ENCODE results near the gene TSPEAR.
"Not testable (repeated sequence)": the region's sequence is repeated elsewhere in the genome, so short reads cannot be mapped to it uniquely, and the experiment has no call there.

The TSPEAR gene

DNA sequence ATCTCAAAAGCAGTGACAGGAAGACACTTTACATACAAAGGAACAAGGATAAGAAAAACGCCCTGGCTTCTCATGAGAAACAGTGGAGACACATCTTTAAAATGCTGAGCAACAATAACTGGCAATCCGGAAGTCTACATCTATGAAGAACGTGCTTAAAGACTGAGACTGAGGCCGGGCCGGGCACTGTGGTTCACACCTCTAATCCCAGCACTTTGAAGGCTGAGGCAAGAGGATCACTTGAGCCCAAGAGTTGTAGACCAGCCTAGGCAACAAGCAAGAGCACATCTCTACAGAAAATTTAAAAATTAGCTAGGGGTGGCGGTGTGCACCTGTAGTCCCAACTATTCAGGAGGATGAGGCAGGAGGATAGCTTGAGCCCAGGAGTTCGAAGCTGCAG is 27.3 kb downstream of the TSPEAR start:
- no peak for DNase-seq (ENCODE audit: low read depth in 2 of 2)

DNA sequence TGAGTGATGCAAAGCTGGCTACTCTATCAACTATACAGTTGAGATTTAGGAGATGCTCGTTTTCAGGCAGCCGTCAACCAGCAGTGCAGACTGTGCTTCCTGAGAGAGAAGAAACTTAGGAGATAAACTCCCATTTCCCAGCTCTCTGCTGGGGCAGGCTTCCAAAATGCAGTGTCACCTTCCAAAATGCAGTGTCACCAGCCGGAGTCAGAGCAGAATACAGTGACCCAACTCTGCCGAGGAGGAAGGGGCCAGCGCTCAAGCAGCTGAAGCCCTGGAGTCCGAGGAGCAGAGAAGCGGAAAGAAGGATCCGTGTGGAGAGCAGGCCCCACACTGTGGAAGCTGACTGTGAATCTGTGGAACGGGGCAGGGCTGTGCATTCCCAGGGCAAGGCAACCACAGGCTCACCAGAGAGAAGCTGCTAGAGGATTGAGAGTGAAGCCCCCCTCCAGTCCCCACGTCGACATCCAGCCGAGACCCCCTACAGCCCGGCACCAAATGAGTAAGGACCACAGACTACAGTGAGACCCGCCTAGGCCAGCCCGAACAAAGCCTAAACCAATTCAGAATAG is 28.7 kb downstream of the TSPEAR start:
- no peak for DNase-seq (ENCODE audit: low read depth in 2 of 2)

GRCh38 chr21:44681861-44682579 is 29.4 kb downstream of the TSPEAR start, which contains the start of gene KRTAP12-1:
KRTAP12-1 (minus strand) TSS chr21:44682163; CDS start chr21:44682123, 40 bp downstream.
- DNase-seq (ENCODE audit: low read depth in 2 of 2): no peak

GRCh38 chr21:44681152-44681551 is 30.2 kb downstream of the TSPEAR start:
- no peak for DNase-seq (ENCODE audit: low read depth in 2 of 2)

GRCh38 chr21:44677881-44678280 is 33.5 kb downstream of the TSPEAR start:
- DNase-seq (ENCODE audit: low read depth in 2 of 2): no peak

DNA sequence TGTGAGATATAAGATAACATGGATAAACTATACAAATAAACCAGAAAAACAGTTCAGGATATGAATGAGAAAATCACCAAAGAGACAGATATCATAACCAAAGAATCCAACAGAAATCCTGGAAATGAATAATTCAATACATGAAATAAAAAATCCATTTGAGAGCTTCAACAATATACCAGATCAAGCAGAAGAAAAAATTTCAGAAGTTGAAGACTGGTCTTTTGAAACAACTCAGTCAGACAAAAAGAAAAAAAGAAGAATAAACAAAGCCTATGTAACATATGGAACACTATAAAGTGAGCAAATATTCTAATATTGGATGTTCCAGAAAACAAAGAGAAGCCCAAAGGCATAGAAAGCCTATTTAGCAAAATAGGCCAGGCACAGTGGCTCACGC is 39.5 kb downstream of the TSPEAR start:
- DNase-seq (ENCODE audit: low read depth in 2 of 2): no peak

DNA sequence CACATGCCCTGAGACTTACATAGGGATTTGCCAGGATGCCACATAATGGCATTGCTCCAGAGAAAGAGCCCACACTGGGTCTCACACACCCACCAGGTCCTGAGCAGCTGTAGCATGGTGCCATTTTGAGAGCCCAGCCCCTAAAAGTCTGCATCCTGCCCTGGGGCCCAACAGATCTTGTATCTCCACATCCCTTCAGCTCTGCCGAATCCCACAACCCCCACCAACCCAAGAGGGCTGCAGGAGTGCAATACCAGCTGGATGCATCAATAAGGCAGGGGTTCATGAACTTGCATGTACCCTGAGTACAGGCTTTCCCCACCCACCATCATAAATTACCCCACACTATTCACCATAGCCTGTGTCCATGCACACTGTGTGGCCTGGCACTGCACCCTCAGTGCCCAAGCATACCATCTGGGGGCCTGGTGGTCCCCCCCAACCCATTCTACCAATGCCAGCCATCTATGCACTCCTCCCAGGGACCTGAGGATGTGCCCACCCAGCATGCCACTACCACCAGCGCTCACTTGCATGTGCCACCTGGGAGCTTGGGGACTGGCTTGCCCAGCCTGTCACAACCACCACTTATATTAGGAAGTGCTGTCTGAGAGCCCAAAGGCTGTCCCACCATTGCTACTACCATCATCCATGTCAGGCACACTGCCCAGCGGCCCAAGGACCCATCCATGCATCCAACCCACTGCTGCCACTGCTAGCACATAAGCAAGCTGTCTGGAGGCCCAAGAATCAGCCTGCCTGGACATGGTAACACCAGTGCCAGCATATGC is 40.5 kb downstream of the TSPEAR start:
- no peak for DNase-seq (ENCODE audit: low read depth in 2 of 2)

- no peak for DNase-seq (ENCODE audit: low read depth in 2 of 2)
Observed at GRCh38 chr21:44667612-44668011, 43.8 kb downstream of the TSPEAR start.

DNA sequence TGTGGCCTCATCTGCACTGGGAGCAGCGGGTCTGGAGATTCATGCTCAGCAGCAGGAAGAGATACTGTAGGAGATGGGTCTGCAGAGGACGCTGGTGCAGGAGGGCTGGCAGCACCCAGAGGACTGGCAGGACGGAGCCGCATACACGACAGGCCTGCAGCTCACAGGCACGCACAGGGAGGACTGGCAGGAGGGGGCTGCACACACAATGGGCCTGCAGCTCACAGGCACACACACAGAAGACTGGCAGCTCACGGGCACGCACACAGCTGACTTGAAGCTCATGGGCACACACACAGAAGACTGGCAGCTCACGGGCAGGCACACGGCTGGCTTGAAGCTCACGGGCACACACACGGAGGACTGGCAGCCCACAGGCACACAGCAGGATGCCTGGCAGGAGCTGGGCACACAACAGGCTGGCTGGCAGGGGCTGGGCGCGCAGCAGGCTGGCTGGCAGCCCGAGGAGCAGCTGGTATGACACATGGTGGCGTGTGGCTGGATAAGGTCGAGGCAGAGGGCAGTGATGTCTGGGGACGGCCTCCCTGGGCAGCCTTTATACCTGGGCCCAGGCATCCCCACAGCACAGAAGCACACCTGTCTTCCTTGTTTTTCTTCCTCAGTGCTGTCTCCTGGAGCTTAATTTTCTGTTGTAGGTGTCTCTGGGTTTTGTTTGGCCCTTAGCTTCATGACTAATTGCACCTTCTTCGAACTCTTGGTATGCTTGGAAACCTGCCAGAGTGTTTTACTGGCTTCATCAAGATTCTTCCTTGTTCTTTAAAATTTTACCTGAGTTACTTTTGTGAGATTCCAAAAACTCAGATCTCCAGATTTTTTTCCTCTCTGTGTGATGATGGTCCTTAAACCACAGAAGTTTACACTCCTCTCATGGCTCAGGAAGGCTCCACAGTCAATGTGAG is 44.7 kb downstream of the TSPEAR start, which contains the start of gene KRTAP12-2:
TSS of gene KRTAP12-2 (minus strand) at position 527 of the 920 bp plus-strand sequence. CDS start at position 486, 41 bp downstream.
- DNase-seq (ENCODE audit: low read depth in 2 of 2): no peak

DNA sequence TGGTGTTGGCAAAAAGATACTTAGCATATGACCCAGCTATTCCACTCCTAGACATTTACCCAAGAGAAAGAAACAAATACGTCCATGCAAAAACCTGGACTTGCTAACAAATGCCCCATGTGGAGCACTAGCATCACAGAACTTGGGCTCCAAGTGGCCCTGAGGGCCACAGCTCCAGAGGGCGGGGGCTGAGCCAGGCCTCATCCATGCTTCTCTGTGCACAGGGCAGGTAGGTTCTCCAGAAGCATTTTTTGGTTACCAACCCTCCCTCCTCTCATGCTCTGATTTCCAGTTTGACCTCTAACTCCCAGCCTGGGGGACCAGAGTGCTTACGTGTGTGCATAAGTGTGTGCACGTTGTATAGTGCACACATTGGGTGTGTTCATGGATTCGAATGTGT is 46.7 kb downstream of the TSPEAR start:
- DNase-seq (ENCODE audit: low read depth in 2 of 2): no peak

DNA sequence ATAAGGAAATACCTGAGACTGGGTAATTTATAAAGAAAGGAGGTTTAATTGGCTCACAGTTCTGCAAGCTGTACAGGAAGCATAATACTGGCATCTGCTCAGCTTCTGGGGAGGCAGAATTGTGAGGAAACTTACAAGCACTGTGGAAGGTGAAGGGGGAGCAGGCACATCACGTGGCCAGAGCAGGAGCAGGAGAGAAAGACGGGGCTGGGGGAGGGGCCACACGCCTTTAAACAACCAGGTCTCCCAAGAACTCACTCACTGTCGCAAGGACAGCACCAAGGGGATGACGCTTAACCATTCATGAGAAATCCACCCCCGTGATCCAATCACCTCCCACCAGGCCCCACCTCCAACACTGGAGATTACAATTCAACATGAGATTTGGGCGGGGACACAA is 49.8 kb downstream of the TSPEAR start:
- DNase-seq (ENCODE audit: low read depth in 2 of 2): not testable (repeated sequence)

- no peak for DNase-seq (ENCODE audit: low read depth in 2 of 2)
Observed at GRCh38 chr21:44658913-44659595, 52.3 kb downstream of the TSPEAR start.

- DNase-seq (ENCODE audit: low read depth in 2 of 2): no peak
Observed at GRCh38 chr21:44658541-44658910, 52.8 kb downstream of the TSPEAR start.

DNA sequence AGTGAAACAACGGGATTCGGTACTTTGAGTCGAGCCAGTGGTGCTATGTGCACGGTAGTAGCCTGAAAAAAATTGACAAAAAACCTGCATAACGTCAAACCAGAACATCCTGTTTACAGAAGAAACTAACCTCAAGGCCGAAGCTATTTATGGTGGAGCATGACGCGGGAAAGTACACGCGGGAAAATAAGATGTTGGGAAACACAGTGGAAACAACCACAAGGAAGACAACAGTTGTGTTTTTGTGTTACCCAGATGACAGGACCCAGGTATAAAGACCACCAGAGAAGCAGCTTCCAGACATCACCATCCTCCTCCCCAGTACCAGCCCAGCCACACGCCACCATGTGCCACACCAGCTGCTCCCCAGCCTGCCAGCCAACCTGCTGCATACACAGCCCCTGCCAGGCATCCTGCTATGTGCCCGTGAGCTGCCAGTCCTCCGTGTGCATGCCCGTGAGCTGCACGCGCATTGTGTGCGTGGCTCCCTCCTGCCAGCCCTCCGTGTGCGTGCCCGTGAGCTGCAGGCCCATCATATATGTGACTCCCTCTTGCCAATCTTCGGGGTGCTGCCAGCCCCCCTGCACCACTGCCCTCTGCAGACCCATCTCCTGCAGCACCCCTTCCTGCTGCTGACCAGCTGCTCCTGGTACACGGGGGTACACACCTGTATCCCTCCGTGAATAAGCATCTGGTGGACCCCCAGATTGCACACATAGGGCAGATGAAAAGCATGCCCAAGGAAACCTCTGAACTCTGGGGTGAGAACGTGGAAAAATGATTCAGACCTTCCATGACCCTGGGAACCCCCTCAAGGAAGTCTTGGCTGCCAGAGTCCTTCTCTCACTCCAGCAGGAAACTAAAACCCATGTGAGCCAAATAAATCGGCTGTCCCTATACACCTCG is 53.5 kb downstream of the TSPEAR start, which contains the start of gene KRTAP12-3:
TSS of gene KRTAP12-3 (plus strand) at position 298 of the 906 bp plus-strand sequence. CDS start at position 346, 48 bp downstream.
- no peak for DNase-seq (ENCODE audit: low read depth in 2 of 2)

DNA sequence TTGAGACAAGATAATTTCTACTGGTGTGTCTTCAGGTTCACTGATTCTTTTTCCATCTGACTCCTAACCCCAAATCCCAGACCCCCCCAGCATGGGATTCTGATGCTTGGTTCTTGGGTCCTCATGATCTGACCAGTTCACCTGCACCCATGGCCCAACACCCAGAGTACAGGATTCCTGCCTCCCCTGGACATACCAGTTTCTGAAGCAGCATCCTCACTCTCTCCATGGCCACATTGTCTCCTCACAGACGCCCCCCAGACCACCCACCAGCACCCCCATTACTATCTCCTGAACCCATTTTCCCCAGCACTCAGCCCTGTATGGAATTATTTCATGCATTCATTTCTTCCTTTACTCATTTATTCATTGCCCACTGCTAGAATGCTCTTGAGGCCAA is 54.5 kb downstream of the TSPEAR start:
- DNase-seq (ENCODE audit: low read depth in 2 of 2): no peak

DNA sequence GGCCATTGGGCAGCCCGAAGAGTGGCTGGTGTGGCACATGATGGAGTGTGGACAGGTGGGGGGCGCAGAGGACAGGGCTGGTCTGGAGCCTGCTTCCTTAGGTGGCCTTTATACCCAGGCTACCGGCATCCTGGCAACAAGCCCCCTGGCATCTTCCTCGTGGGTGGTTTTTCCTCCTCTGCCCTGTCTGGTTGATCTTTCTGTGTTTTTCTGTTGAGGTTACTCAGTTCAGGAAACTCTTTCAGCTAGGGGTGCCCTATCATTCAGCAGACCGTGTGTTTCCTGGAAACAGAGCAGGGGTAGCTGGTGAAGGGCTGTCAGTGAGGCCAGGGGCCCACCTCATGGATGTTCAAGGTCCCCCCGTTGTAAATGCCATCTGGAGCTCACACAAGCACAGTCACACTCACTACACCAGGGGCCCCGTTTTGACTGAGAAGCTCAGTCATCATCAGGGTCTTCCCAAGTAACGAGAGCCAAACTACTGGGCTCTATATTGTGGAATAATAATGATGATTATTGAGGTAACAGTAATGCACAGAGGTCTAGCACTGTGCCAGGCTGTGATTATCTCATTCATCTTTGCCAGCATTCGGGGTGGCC is 56.7 kb downstream of the TSPEAR start, which contains the start of gene KRTAP12-4:
TSS of gene KRTAP12-4 (minus strand) at position 84 of the 600 bp plus-strand sequence. CDS start at position 39, 45 bp downstream.
- no peak for DNase-seq (ENCODE audit: low read depth in 2 of 2)

DNA sequence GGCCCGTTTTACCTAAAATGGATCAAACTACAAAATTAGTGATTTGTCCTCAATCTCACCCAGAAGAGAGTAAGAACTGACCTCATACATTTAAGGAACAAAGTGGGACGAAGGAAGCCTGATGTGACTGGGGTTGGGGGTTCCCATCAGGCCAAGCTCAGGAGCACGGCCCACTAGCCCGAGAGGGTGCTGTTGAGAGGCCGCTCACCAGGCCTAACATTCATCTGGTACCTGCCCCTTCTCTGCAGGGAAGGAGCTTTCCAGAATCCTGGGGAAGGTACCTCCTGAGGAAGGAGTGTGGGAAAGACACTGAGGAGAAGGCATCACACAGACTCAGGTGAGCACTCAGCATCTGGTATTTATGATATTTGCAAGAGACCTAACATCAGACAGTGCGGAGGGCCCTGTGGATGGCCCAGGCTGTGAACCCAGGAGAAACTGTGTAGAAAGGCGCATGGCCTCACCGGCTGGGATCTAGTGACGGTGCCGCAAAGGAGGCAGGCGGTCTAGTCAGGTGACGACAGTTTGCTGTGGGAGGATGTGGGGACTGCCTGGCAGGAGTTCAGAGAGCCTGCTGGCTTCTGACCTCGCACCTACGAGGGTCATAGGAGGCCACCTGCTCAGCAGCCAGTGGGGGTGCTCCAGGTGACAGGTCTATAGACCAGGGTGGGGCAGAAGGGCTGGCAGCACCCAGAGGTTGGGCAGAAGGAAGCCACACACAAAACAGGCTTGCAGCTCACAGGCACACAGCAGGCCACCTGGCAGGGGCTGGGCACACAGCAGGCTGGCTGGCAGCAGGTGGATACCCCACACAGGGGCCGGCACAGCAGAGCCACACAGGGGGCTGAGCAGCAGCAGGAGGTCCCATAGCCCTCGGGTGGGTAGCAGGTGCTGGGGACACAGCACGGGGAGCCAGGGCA is 57.5 kb downstream of the TSPEAR start:
- no peak for DNase-seq (ENCODE audit: low read depth in 2 of 2)

- DNase-seq (ENCODE audit: low read depth in 2 of 2): no peak
Observed at GRCh38 chr21:44653123-44653522, 58.2 kb downstream of the TSPEAR start.
